ENCODE data around the gene RASA3. TPM values are rescaled to one million over a fixed set of nuclear protein-coding genes. Genes with fewer than 3 reads are reported as not detected.

The RASA3 gene
- total RNA-seq, 1 experiment from 2014 or later = 18.6 TPM

DNA sequence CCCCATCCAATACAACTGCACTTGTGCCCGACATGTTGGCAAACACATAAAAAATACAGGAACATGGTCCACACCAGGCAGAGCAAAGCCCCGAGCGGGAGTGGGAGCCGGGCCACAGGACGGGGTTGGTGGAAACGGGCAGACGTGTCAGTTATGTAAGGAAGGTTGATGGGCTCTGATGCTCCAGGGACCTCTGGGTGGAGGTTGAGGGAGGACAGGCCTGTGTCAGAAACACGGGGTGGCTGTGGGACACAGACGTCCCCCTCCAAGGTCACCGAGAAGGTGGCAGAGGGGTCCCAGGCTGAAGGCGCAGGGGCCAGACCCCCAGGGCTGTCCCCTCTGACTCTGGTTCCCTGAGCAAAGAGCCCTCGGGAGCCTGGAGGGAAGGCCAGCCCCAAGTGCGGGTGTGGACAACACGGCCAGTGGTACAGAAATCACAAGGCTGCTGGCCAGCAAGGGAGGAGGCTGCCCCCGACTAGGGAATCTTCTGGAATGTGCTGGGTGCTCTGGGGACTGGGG lies 127.2 kb downstream of the RASA3 start:
- no peak overlapping the region for H3K4me3 ChIP-seq (replicated peaks in 1 of 2; ENCODE audit: low read depth in 1 of 2, low read length in 2 of 2)
- ChIA-PET RAD21 (ENCODE audit: low non-redundant PET in 1 of 2, low total read pairs in 2 of 2, uncharacterized antibody in 2 of 2, unreplicated experiment in 2 of 2) (no interaction called here), POLR2A (no interaction called here), CTCF (no interaction called here)
- intact Hi-C loops (cut with micrococcal nuclease) = no loop called here
- DNase-seq (ENCODE audit: low read depth, low spot score) (no peak), ATAC-seq (no peak)
- H4K20me1 ChIP-seq (ENCODE audit: insufficient read depth) = no peaks in the 10 kb centered on the region
- H3K27ac ChIP-seq (ENCODE audit: low read depth, low read length) = no peak overlapping the region
- BruUV-seq (replicated peaks) = no TSS peak
- H3K4me2 ChIP-seq (ENCODE audit: low read length) = no peak overlapping the region
- no peak overlapping the region for H3K9ac ChIP-seq (ENCODE audit: low read length)
- no peak for TF ChIP-seq EZH2 (IDR thresholded peaks at IDR 0.05)
- TF ChIP-seq EGR1 (IDR thresholded peaks at IDR 0.05; ENCODE audit: low read depth) = no peak
- TF ChIP-seq, protein P1, sequence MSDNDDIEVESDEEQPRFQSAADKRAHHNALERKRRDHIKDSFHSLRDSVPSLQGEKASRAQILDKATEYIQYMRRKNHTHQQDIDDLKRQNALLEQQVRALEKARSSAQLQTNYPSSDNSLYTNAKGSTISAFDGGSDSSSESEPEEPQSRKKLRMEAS (IDR thresholded peaks at IDR 0.05) = no peak
- TF ChIP-seq CBX3 (IDR thresholded peaks at IDR 0.05; ENCODE audit: low read depth) = no peak
- no peak for TF ChIP-seq FOSL1 (IDR thresholded peaks at IDR 0.05; ENCODE audit: low read depth)
- TF ChIP-seq, protein P2, sequence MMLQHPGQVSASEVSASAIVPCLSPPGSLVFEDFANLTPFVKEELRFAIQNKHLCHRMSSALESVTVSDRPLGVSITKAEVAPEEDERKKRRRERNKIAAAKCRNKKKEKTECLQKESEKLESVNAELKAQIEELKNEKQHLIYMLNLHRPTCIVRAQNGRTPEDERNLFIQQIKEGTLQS (IDR thresholded peaks at IDR 0.05) = no peak
- TF ChIP-seq, protein P3, sequence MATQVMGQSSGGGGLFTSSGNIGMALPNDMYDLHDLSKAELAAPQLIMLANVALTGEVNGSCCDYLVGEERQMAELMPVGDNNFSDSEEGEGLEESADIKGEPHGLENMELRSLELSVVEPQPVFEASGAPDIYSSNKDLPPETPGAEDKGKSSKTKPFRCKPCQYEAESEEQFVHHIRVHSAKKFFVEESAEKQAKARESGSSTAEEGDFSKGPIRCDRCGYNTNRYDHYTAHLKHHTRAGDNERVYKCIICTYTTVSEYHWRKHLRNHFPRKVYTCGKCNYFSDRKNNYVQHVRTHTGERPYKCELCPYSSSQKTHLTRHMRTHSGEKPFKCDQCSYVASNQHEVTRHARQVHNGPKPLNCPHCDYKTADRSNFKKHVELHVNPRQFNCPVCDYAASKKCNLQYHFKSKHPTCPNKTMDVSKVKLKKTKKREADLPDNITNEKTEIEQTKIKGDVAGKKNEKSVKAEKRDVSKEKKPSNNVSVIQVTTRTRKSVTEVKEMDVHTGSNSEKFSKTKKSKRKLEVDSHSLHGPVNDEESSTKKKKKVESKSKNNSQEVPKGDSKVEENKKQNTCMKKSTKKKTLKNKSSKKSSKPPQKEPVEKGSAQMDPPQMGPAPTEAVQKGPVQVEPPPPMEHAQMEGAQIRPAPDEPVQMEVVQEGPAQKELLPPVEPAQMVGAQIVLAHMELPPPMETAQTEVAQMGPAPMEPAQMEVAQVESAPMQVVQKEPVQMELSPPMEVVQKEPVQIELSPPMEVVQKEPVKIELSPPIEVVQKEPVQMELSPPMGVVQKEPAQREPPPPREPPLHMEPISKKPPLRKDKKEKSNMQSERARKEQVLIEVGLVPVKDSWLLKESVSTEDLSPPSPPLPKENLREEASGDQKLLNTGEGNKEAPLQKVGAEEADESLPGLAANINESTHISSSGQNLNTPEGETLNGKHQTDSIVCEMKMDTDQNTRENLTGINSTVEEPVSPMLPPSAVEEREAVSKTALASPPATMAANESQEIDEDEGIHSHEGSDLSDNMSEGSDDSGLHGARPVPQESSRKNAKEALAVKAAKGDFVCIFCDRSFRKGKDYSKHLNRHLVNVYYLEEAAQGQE (IDR thresholded peaks at IDR 0.05; ENCODE audit: low read depth) = no peak
- TF ChIP-seq SIN3A (IDR thresholded peaks at IDR 0.05; ENCODE audit: low read depth) = no peak
- TF ChIP-seq, protein P4, sequence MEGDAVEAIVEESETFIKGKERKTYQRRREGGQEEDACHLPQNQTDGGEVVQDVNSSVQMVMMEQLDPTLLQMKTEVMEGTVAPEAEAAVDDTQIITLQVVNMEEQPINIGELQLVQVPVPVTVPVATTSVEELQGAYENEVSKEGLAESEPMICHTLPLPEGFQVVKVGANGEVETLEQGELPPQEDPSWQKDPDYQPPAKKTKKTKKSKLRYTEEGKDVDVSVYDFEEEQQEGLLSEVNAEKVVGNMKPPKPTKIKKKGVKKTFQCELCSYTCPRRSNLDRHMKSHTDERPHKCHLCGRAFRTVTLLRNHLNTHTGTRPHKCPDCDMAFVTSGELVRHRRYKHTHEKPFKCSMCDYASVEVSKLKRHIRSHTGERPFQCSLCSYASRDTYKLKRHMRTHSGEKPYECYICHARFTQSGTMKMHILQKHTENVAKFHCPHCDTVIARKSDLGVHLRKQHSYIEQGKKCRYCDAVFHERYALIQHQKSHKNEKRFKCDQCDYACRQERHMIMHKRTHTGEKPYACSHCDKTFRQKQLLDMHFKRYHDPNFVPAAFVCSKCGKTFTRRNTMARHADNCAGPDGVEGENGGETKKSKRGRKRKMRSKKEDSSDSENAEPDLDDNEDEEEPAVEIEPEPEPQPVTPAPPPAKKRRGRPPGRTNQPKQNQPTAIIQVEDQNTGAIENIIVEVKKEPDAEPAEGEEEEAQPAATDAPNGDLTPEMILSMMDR (IDR thresholded peaks at IDR 0.05 in 2 of 3, conservative IDR thresholded peaks at IDR 0.05 in 1 of 3; ENCODE audit: borderline replicate concordance in 1 of 3, insufficient read depth in 1 of 3, low read depth in 2 of 3, low read length in 2 of 3) = no peak
- TF ChIP-seq ZFX (IDR thresholded peaks at IDR 0.05) = no peak
- no peak for TF ChIP-seq SRF (IDR thresholded peaks at IDR 0.05; ENCODE audit: low read depth)
- no peak for TF ChIP-seq RAD21 (IDR thresholded peaks at IDR 0.05; ENCODE audit: low read depth)
- TF ChIP-seq CEBPB (IDR thresholded peaks at IDR 0.05; ENCODE audit: low read depth) = no peak
- no peak for TF ChIP-seq EZH2phosphoT487 (IDR thresholded peaks at IDR 0.05; ENCODE audit: borderline replicate concordance)
- no peak for TF ChIP-seq JUND (IDR thresholded peaks at IDR 0.05)
- no peak for TF ChIP-seq ELF1 (IDR thresholded peaks at IDR 0.05; ENCODE audit: borderline replicate concordance, low read depth)
- TF ChIP-seq POLR2A (IDR thresholded peaks at IDR 0.05; ENCODE audit: borderline replicate concordance, extremely low read depth, insufficient read depth, insufficient read length) = no peak
- no peaks in the 10 kb centered on the region for H3K36me3 ChIP-seq (ENCODE audit: control insufficient read depth in 1 of 2, insufficient read depth in 2 of 2, low read length in 2 of 2)
- peaks cover 0 to 5% of the 10 kb centered on the region in 2 experiments; a peak in 1 of 4 replicates for H3K4me1 ChIP-seq (ENCODE audit: control insufficient read depth in 1 of 2, insufficient read depth in 2 of 2, low read length in 2 of 2)
- H3K79me2 ChIP-seq (ENCODE audit: insufficient read depth, low read length) = no peaks in the 10 kb centered on the region
- no peaks in the 10 kb centered on the region for H3K9me2 ChIP-seq (ENCODE audit: insufficient read depth)
- H3K27me3 ChIP-seq (ENCODE audit: insufficient read depth, low read length) = no peaks in the 10 kb centered on the region
- no peak overlapping the region for H2AFZ ChIP-seq (ENCODE audit: low read depth, low read length, poor library complexity, severe bottlenecking)
- H3K9me3 ChIP-seq (ENCODE audit: control insufficient read depth in 1 of 2, insufficient read depth in 1 of 2, low read depth in 1 of 2, low read length in 2 of 2) = no peaks in the 10 kb centered on the region

Data from HCT116 (cell line).